SK-N-MC (cell line): ENCODE results near the gene SRR.

Experiments
- DNase-seq: peaks from one replicate; pipeline ENCODE4 v3.0.0-alpha.2; 2011; ENCODE audit warnings: low read depth, low spot score
- H3K27ac ChIP-seq: fragments of 200-600 bp; sonication (generic); 2 replicates; pipeline ENCODE4 v1.5.1; 2016; ENCODE audit warnings: mixed run types
- H3K36me3 ChIP-seq: fragments of 200-600 bp; sonication (generic); 2 replicates; pipeline ENCODE4 v1.6.1; 2017; ENCODE audit warnings: antibody characterized with exemption, low read length, mixed read lengths; ENCODE audit not compliant: insufficient read depth
- H3K4me3 ChIP-seq: fragments of 200-600 bp; sonication (generic); 2 replicates; pipeline ENCODE4 v1.5.1; 2016
- H3K9ac ChIP-seq: fragments of 200-600 bp; sonication (generic); 2 replicates; pipeline ENCODE4 v1.8.0; 2017; ENCODE audit warnings: mixed run types, mixed read lengths; ENCODE audit not compliant: insufficient read length
- H3K9me3 ChIP-seq: fragments of 200-600 bp; sonication (generic); 2 replicates; pipeline ENCODE4 v1.6.1; 2017; ENCODE audit warnings: low read depth, mild to moderate bottlenecking, antibody characterized with exemption, low read length, moderate library complexity, mixed read lengths
- EZH2 ChIP-seq: fragments of 200-600 bp; sonication (generic); IDR thresholded peaks from one replicate; pipeline ENCODE4 v1.6.1; 2017; ENCODE audit warnings: antibody characterized with exemption
- FOXP2 ChIP-seq: optimal IDR thresholded peaks from 2 replicates; pipeline ENCODE3; 2011; ENCODE audit warnings: mild to moderate bottlenecking, moderate library complexity; ENCODE audit not compliant: insufficient read depth; ENCODE audit errors: extremely low read length, control extremely low read depth
- POLR2AphosphoS5 ChIP-seq: IDR thresholded peaks from 2 replicates; pipeline ENCODE4 v1.6.1; 2012; ENCODE audit warnings: mild to moderate bottlenecking, low read depth, low read length, borderline replicate concordance

SRR gene

DNA sequence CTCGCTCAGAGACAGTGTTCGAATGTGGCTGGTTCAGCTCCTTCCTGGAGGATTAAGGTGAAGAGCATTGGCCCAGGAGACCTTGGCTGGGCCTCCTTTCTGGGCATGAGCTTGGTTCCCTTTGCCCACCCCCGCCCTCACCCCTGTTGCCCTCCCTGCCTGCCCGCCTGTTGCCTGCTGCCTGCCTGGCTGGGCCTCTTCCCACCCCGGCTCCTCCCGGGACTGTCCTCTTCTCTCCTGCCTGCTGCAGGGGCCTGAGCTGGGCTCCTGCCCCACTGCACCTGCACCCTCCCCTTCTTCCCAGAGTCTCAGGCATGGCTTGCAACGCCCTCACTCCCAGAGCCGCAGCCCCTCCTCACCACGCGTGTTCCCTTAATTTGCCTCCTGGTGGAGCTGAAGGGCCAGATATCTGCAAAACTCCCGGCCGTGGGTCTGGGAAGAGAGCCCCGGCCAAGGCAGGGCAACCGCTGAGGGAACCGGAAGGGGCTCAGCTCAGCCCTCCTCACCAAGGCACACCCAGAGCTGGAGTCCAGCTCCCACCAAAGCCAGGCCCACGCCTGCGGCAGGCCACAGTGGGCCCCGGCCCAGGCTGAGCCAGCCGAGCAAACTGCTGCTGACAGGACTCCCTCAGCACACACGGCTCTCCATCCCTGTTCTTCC, 65.9 kb downstream of the SRR start:
- no peaks in the 10 kb centered on the region for H3K9me3 ChIP-seq
- H3K27ac ChIP-seq, result no peak overlapping the region
- no peaks in the 10 kb centered on the region; the same call in 1 of the 2 replicates for H3K36me3 ChIP-seq
- no peak overlapping the region for H3K9ac ChIP-seq
- no peak for TF ChIP-seq POLR2AphosphoS5
- no peak for TF ChIP-seq FOXP2
- no peak for TF ChIP-seq EZH2
- no peak overlapping the region for H3K4me3 ChIP-seq
- DNase-seq, result no peak

DNA sequence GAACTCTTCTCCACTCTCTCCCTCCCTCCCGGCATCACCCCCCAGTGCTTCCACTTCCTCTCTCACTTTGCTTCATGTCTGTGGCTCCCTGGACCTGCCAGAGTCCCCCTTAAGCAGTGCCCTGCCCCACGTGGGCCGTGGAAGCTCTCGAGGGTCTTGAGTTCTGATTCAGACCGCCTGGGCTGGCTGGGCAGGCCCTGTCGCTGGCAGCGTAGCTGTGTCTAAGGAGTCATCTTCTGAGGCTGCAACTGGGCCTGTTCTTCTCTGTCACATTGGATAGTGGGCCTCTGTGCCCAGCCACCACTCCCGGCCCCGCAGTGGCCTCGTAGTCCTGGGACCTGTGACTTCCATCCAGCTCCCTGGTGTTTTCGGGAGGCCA, 66.5 kb downstream of the SRR start:
- Histone ChIP-seq H3K4me3 (no peak overlapping the region), H3K9ac (no peak overlapping the region), H3K27ac (no peak overlapping the region), H3K9me3 (no peaks in the 10 kb centered on the region), H3K36me3 (no peaks in the 10 kb centered on the region; the same call in 1 of the 2 replicates)
- no peak for DNase-seq
- no peak for TF ChIP-seq EZH2
- no peak for TF ChIP-seq FOXP2
- TF ChIP-seq POLR2AphosphoS5, result no peak

DNA sequence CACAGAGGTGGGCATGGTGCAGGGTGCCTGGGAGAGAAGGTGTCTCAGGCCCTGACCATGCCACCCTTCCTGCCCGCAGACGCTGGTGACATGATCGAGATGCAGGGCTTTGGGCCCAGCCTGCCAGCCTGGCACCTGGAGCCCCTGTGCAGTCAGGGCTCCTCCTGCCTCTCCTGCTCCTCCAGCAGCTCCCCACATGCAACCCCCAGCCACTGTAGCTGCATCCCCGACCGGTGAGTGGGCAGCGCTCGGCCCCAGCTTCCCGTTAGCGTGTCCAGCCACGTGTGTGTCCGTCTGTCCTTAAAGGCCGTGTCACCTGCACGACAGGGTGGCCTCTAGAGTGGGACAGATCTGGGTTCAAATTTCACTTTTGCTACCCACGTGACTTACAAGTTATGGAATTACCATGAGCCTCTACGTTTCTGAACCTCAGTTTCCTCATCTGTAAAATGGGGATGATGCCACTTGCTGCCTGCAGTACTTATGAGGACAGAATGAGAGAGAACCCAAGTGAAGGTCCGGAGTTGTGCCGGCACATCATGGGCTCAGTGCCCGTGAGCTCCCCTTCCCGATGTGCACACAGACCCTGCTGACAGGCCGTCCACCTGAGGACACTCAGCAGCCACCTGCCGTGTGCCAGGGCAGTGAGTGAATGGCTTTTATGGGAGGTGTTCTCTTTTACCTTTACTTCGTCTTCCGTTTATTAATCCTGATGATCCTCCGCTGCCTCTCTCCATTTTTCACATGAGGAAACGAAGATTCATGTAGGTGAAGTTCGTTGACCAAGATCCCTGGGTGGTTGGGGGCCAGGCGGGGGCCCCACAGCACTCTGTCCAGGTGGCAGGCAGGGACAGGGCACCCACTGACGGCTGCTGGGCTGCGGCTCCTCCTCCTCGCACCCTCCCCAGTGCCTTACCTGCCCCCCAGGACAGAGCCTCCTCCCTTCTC, 67.7 kb downstream of the SRR start:
- H3K27ac ChIP-seq, result no peak overlapping the region
- no peak overlapping the region for H3K9ac ChIP-seq
- H3K36me3 ChIP-seq, result peaks cover 3% of the 10 kb centered on the region; the same call in 1 of the 2 replicates

DNA sequence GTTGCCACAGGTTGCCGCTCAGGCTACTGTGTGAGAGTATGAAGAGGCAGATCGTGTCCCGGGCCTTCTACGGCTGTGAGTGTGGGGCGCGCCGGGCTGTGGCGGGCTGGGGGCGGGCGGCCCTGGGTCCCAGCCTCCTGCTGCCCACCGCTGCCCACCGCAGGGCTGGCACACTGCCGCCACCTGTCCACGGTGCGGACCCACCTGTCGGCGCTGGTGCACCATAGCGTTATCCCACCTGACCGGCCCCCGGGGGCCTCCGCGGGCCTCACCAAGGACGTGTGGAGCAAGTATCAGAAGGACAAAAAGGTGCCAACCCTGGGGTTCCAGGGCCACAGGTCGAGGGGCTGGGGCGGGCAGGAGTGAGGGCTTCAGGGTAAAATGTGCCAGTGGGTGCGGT, 68.4 kb downstream of the SRR start:
- DNase-seq, result no peak
- H3K27ac ChIP-seq, result no peak overlapping the region
- no peak overlapping the region for H3K9ac ChIP-seq
- H3K9me3 ChIP-seq, result no peaks in the 10 kb centered on the region
- no peak overlapping the region for H3K4me3 ChIP-seq
- no peak for TF ChIP-seq FOXP2
- no peak for TF ChIP-seq EZH2
- TF ChIP-seq POLR2AphosphoS5, result no peak
- peaks cover 3% of the 10 kb centered on the region; the same call in 1 of the 2 replicates for H3K36me3 ChIP-seq

More for the DNA sequence above, 67.7 kb downstream of the SRR start:
- H3K4me3 ChIP-seq, result no peak overlapping the region
- DNase-seq, result no peak
- no peaks in the 10 kb centered on the region for H3K9me3 ChIP-seq
- TF ChIP-seq FOXP2 (no peak), EZH2 (no peak), POLR2AphosphoS5 (no peak)

DNA sequence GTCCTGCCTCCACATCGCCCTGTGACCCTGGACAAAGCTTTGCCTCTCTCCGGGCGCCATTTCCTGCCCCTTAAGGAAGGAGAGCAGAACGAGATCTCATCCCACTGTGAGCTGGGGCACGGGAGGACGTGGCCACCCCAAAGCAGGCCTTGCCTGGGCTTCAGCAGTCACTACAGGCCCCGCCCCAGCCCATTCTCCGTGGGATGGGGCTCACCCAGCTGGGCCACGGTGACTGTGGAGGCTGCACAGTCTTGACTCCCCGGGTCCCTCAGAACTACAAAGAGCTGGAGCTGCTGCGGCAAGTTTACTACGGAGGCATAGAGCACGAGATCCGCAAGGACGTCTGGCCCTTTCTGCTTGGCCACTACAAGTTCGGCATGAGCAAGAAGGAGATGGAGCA, 68.9 kb downstream of the SRR start:
- H3K27ac ChIP-seq, result no peak overlapping the region
- H3K9ac ChIP-seq, result no peak overlapping the region
- H3K9me3 ChIP-seq, result no peaks in the 10 kb centered on the region
- TF ChIP-seq EZH2, result no peak
- no peak for TF ChIP-seq POLR2AphosphoS5
- TF ChIP-seq FOXP2, result no peak
- H3K4me3 ChIP-seq, result no peak overlapping the region
- H3K36me3 ChIP-seq, result peaks cover 3% of the 10 kb centered on the region; the same call in 1 of the 2 replicates
- no peak for DNase-seq

DNA sequence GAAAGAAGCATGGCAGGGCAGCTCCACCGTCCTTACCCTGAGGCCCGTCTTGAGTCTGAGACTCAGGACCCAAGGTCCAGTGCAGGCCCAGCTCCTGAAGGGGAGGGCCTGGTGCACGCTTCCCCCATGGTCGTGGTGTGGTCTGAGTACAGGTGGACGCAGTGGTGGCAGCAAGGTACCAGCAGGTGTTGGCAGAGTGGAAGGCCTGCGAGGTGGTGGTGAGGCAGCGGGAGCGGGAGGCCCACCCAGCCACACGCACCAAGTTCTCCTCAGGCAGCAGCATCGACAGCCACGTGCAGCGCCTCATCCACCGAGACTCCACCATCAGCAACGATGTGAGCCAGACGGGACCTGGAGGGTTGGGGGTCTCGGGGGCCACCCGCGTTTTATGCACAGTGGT, 69.4 kb downstream of the SRR start:
- H3K9ac ChIP-seq, result no peak overlapping the region
- H3K36me3 ChIP-seq, result peaks cover 3% of the 10 kb centered on the region; the same call in 1 of the 2 replicates
- no peak overlapping the region for H3K27ac ChIP-seq
- no peak for DNase-seq
- TF ChIP-seq POLR2AphosphoS5 (no peak), EZH2 (no peak), FOXP2 (no peak)
- H3K4me3 ChIP-seq, result no peak overlapping the region
- no peaks in the 10 kb centered on the region for H3K9me3 ChIP-seq
